GM19023 (cell line): ENCODE results near the gene JAG1.

Experiments
- ATAC-seq: cut with Tn5 transposase; IDR thresholded peaks from one replicate; pipeline ENCODE4 v1.9.1; 2021; ENCODE audit warnings: mild to moderate bottlenecking, moderate library complexity; ENCODE audit not compliant: unreplicated experiment

Gene JAG1

DNA sequence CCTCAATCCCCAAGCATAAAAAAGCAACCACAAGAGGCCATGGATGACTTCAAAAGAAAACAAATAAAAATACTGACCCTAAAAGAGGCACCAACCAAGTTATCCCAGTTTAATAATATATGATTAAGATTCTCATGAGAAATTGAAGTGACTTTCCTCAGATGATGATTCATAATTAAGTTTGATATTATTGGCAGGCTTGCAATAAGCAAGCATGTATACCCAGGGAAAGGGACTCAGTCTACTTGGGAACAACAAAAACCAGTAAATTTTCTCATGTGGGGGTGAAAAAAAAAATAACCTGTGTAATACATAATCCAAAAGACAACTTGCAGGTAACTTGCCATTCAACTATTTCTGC, 19.6 kb downstream of the JAG1 start:
- no peak for ATAC-seq

DNA sequence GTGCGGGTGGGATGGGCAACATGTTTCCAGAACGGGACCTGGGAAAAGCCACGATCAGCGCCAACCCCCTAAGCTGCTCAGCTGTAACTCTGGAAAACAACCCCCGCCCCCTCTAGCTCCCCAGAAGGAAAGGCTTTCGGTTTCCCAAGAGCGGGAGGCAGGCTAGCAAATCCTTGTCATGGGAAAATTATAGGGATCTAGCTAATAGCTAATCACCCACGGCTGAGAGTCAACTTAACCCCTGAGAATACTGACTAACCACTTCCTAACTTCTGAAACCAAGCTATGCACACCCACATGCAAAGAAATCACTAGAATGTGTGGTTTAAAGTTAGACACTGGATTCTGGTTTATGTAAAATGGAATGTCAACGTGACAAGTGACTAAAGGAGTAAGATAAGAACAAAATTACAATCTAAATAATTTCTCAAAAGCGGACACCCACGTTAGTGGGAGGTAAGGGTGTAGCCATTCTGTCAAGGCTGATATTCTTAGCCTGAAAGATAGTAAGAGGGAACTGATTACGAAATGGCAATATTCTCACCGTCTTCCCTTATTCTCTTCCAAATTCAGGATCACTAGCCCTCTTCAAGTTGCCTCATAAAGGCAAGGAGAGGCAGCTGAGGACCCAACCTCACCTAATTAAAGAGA, 20.1 kb downstream of the JAG1 start:
- ATAC-seq: no peak

DNA sequence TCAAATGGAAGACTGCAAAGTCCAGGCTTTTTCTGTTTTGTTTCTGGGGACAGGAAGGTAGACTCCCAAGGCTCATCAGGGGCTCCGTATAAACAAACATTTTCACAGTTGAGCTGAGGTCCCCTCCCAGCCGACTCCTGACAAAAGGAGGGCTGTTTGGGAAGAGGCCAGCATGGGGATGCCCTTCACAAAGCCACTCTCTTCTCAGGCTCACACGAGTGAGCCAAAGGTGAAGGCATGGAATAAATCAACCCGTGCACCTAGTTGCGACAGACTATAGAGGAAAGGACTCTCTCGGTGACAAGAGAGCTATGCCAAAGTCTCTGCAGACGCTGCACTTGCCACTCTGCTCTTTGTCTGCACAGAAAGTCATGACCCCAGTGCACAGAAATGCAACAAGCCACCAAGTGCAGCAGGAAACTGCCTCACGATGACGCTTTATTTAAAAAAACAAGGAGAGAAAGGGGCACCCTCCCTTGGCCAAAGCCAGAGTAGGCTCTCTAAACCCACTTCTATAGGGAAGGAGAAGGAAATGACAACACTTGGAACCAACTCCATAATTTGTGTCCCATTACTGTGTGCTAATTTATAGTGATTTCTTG, 21.0 kb downstream of the JAG1 start:
- no peak for ATAC-seq

DNA sequence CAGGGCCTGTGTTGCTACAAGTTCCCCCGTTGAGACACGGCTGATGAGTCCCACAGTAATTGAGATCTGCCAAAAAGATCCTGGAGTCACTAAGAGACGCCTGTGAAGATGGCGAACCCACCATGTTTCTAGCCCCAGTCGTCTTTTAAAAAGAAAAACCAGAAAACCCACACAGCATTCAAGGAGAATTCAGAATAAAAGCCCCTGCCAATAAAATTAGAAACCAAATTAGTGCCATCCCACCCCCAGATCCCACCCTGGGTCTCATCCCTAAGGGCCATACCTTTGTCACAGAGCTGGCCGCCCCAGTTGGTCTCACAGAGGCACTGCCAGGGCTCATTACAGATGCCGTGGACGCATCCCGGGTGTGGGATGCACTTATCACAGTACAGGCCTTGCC, 21.6 kb downstream of the JAG1 start:
- ATAC-seq: no peak

DNA sequence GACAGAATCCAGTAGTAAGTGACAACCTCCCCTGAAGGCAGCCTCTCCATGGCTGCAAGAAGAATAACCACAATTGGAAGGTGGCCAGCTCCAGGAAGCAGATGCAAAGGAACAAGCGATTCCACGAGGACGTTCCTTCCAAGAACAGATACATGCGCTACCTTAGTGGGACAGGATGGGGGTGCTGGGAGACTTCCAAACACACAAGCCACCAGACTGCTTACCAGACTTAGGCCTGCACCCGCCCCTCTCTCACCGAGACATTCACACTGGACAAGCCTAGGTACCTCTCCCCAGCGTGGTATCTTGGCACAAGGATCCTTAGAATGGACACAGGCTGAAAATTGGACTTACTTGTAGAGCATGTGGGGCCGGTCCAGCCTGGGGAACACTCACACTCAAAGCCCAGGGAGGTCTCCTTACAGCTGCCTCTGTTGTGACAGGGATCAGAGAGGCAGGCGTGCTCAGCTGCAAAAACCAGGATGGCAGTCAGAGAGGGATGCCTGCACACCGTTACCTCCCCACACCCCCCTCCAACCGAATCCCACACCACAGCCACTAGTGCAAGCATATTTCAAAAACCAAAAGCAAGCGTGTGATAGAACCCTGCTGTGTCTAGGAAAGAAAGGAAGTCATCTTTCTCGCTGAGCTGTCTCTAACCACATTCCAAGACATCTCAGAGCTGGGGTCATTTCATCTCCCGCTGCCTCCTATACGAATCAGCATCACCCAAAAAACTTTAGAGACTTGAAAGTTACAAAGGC, 22.4 kb downstream of the JAG1 start:
- no peak for ATAC-seq

- ATAC-seq: no peak
Observed at GRCh38 chr20:10649797-10650160, 24.0 kb downstream of the JAG1 start.

DNA sequence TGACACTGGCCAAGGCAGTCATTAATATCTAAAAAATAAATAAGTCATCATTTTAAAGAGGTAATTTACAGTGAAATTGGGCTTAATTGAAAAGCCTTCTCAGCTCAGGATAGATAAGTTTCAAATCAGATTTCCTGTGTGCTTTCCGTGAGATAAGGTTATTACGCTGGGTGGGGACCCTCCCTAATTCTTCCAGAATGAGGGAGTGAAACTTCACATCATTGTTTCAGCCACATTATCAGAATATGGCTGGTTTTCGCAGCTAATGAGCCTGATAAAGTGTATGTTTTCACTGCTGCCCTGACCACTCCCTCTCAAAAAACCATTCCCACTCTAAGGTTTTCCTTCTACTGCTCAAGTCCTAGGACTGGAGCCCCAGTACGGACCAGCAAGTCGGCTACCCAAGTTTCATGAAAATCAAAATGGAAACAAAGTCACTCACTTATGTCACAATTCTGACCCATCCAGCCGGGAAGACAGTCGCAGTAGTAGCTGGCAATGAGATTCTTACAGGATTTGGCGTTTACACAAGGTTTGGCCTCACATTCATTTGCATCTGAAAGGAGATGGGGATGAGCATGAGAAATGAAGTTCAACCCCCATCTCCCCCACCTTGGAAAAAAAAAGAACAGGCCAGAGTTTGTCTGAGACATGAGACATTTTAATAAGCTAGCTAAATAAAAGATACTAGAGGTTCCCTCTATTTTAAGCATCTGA, 24.6 kb downstream of the JAG1 start:
- no peak for ATAC-seq

- no peak for ATAC-seq
Observed at GRCh38 chr20:10648651-10649050, 25.1 kb downstream of the JAG1 start.

GRCh38 chr20:10647909-10648308, 25.9 kb downstream of the JAG1 start:
- no peak for ATAC-seq

GRCh38 chr20:10647471-10647870, 26.3 kb downstream of the JAG1 start:
- ATAC-seq: no peak

DNA sequence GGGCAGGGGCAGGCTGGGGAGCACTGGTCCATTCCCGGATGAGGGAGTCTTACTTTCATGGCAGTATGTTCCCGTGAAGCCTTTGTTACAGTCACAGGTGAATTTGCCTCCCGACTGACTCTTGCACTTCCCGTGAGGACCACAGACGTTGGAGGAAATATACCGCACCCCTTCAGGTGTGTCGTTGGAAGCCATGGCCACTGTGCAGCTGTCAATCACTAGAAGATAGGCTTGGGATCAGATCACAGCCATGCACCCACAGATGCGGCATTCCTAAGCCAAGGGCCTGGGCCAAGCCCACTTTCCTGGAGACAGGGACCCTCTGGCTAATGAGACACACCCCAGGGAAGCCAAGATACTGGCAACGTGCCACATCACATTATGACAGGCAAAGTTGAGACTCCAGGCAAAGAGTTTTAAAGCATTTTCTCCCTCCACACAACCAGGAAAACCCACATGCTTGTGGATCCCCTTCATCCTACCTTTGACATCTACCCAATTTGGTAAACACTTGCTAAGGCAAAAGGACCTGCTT, 26.8 kb downstream of the JAG1 start:
- ATAC-seq: no peak

GRCh38 chr20:10646006-10646405, 27.8 kb downstream of the JAG1 start:
- ATAC-seq: no peak

- no peak for ATAC-seq
Observed at GRCh38 chr20:10645205-10645570, 28.6 kb downstream of the JAG1 start.

DNA sequence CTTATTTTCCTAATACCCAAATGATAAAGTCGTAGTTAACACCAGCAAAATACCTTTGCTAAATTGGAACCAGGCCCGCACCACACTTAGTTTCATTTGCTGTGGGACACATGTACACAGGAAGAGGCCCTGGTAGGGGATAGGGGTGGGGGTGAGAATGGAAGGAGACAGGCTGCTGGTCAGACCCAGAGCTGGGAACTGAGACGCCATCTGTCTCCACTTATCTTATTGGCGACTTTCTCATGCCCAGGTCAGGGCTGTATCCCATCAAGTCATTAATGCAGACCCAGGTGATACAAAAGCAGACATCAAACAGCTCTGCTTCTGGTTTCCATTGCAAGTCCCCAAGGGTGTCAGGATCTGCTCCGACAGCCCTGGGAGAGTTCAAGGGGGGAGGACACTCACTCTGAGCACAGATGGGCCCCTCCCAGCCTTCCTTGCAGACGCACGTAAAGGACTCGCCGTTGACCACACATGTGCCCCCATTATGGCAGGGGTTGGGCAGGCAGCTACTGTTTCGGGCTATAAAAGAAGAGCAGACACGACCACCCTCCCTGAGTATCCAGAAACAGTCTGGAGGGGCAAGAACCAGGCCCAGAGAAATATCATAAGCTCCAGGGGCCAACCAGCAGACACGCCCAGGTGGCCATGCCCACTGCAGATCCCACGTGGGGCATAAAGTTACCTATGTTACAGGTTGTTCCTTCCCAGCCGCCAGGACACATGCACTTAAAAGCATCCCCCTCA, 29.2 kb downstream of the JAG1 start:
- ATAC-seq: no peak

DNA sequence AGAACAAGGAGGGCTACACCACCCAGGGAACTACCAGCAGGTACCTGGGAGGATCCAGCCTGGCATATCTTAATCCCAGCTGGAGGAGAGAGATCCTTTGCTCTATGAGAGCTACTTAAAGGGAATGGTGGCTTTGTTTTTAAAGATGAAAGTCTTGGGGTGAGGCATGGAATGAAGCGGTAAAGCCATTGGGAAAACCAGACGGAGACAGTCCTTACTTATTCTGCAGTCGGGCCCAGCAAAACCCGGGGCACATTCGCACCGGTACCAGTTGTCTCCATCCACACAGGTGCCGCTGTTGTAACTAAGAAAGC, 30.3 kb downstream of the JAG1 start:
- ATAC-seq: no peak

- no peak for ATAC-seq
Observed at GRCh38 chr20:10642856-10643559, 30.8 kb downstream of the JAG1 start.

GRCh38 chr20:10641893-10642292, 31.9 kb downstream of the JAG1 start:
- no peak for ATAC-seq

GRCh38 chr20:10641467-10641866, 32.3 kb downstream of the JAG1 start:
- ATAC-seq: no peak

DNA sequence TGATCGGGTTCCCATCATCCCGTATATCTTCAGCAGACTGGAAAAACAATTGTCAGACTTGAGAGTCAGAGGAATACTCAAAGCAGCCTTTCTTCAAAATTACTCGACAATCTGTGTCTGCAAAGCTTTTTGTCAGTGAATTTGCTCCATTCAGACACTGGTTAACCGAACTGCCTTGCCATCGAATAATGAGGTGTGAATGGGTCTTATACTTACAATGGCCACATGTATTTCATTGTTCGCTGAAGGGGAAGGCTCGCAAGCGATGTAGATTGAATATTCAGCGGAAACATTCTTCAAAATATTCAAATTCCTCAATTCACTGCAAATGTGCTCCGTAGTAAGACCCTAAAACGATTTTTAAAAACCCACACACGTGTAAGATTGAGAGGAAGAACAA, 32.9 kb downstream of the JAG1 start:
- ATAC-seq: no peak

DNA sequence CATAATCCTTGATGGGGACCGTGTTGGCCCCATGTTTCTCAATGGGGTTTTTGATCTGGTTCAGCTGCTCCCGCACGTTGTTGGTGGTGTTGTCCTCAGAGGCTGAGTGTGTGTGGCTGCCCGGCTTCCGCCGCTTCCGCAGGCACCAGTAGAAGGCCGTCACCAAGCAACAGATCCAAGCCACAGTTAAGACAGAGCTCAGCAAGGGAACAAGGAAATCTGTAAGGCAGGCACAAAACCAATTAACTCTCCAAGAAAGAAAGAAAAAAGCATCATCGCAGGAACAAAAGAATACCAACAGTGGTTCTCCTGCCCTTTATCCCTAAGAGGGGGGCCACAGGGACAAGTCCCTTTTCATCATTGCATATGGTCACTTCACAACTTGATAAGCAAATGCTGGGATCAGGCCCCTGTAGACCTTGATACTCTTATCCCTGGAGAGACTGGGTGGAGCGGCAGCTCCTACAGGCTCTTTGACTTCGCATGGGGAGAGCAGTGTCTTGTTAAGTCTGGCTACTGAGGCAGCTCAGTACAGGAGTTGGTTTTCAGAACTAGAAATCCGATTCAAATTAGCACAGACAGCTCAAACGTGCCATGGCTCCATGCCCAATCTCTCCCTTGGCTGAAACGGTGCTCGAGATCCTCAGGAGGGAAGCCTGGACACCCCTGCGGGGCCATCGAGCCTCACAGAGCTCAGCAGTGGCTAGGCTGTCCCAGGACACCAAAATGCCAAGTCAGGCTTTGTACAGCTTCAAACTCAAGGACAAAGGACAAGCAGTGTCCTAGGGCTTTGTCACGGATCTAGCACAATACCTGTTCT, 33.9 kb downstream of the JAG1 start:
- ATAC-seq: no peak
